Measurements from ENCODE around the gene SCARF2. TPM values are rescaled to one million over a fixed set of nuclear protein-coding genes. Genes with fewer than 3 reads are reported as not detected.

Gene SCARF2
- total RNA-seq, 4 donors from 2014 or later: 28.4 to 72.0 (median 53.1) TPM

DNA sequence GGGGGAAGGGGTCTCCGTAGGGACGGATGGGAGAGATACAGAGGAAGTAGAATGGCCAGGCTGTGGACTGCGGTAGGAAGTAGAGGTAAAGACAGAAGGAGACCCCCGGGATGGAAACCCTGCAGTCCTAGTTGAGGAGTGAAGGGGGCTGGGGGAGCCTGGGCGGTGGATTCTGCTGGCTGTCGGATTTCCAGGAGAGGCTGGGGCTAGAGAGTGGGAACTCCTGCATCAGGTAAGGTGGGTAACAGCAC lies 727 bp upstream of the SCARF2 start:
- peaks cover 0 to 85% (median 24%) of the 10 kb centered on the region in 4 donors for H3K4me1 ChIP-seq
- H3K27ac ChIP-seq: peak overlapping the region; percentile 74 to 98 (median 86)
- peak overlapping the region; percentile 48 to 86 (median 64) for H3K4me3 ChIP-seq
- TF ChIP-seq POLR2A (IDR thresholded peaks at IDR 0.05): no peak
- TF ChIP-seq EP300 (IDR thresholded peaks at IDR 0.05): no peak
- TF ChIP-seq, protein P1, sequence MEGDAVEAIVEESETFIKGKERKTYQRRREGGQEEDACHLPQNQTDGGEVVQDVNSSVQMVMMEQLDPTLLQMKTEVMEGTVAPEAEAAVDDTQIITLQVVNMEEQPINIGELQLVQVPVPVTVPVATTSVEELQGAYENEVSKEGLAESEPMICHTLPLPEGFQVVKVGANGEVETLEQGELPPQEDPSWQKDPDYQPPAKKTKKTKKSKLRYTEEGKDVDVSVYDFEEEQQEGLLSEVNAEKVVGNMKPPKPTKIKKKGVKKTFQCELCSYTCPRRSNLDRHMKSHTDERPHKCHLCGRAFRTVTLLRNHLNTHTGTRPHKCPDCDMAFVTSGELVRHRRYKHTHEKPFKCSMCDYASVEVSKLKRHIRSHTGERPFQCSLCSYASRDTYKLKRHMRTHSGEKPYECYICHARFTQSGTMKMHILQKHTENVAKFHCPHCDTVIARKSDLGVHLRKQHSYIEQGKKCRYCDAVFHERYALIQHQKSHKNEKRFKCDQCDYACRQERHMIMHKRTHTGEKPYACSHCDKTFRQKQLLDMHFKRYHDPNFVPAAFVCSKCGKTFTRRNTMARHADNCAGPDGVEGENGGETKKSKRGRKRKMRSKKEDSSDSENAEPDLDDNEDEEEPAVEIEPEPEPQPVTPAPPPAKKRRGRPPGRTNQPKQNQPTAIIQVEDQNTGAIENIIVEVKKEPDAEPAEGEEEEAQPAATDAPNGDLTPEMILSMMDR (IDR thresholded peaks at IDR 0.05): no peak
- DNase-seq (ENCODE audit: low spot score in 2 of 2): no peak
- 15 to 27% methylated on average over 6 of the region's 6 CpGs for WGBS, 2 donors
- H3K27me3 ChIP-seq: no peaks in the 10 kb centered on the region
- peaks cover 0 to 20% (median 0%) of the 10 kb centered on the region in 3 donors for H3K36me3 ChIP-seq
- H3K9me3 ChIP-seq: no peaks in the 10 kb centered on the region

DNA sequence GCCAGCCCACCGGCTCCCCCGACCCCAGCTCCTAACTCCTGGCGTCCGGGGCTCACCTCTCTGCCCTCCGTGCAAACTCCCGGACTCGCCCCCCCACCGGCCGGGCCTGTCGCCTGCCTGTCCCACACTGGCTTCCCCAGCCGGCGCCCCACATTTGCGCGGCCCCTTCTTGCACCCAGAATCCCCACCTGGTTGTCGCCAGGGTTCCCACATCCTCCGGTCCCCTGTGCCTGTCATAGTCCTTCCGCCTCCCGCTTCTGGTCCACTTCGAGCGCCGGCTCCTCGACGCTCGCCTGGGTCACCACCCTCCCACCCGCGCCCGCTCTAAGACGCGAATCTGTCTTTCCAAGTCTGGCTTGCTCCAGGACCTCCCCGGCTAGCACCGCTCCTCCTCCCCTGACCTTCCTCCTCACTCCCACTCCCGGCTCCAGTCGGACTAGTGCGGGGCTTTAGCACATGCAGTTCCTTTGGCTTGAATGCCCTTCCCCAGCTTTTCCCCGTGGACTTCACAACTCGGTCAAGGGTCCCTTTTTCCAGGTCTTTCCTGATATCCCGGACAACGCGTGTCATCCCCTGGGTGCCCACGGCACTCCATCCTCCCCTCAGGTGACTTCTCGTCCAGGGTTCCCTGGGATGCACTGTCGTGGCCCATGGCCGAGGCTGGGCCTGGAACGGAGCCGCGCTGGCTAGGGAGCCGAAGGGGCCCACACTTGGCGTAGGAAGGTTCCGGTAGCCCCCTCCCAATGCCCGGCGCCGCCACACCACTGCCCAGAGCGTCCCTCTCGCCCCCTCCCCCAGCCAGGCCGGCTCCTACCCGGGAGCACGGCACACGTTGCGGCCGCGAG lies 635 bp downstream of the SCARF2 start:
- DNase-seq (ENCODE audit: low spot score in 2 of 2): no peak
- Histone ChIP-seq H3K9me3 (no peaks in the 10 kb centered on the region), H3K4me3 (peak overlapping the region; percentile 48 to 87 (median 71)), H3K4me1 (peaks cover 0 to 85% (median 22%) of the 10 kb centered on the region in 4 donors), H3K36me3 (peaks cover 0 to 7% (median 0%) of the 10 kb centered on the region in 3 donors), H3K27me3 (no peaks in the 10 kb centered on the region), H3K27ac (peak overlapping the region; percentile 23 to 94 (median 82))
- 1 to 2% methylated on average over 40 to 61 of the region's 61 CpGs for WGBS, 2 donors
- TF ChIP-seq, protein P1 (IDR thresholded peaks at IDR 0.05): no peak
- TF ChIP-seq EP300 (IDR thresholded peaks at IDR 0.05): no peak
- no peak for TF ChIP-seq POLR2A (IDR thresholded peaks at IDR 0.05)

DNA sequence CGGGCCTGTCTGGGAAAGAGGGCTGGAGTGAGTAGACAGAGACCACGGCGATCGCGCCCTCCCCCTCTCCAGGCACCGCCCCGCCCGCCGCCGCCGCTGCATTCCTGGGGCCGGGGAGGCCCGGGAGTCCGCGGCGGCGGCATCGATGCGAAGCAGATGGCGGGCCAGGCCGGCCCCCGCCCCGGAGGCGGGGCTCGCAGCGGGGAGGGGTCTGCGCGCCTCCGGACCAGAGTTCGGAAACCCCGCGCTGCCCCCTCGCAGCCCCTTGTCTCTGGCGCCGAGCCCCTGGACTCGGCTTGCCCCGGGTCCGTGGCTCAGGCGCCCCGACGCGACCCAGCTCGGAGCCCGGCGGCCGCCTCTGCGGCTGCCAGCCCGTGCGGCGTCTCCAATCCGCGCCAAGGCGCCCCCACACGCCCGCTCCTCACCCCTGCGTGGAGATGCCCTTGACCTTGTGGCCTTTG lies 1.3 kb downstream of the SCARF2 start:
- peaks cover 0 to 85% (median 20%) of the 10 kb centered on the region in 4 donors for H3K4me1 ChIP-seq
- no peaks in the 10 kb centered on the region for H3K9me3 ChIP-seq
- H3K36me3 ChIP-seq: peaks cover 0 to under 1% (median 0%) of the 10 kb centered on the region in 3 donors
- WGBS, 2 donors: 0 to 1% methylated on average over 11 to 19 of the region's 56 CpGs
- no peaks in the 10 kb centered on the region for H3K27me3 ChIP-seq
- H3K27ac ChIP-seq: peak overlapping the region in 3 of 4 donors; percentile 77 to 94 (median 88)
- no peak for DNase-seq (ENCODE audit: low spot score in 2 of 2)
- H3K4me3 ChIP-seq: peak overlapping the region; percentile 48 to 87 (median 71)
- TF ChIP-seq EP300 (IDR thresholded peaks at IDR 0.05) (no peak), POLR2A (IDR thresholded peaks at IDR 0.05) (no peak)
- TF ChIP-seq, protein P1 (IDR thresholded peaks at IDR 0.05): no peak

DNA sequence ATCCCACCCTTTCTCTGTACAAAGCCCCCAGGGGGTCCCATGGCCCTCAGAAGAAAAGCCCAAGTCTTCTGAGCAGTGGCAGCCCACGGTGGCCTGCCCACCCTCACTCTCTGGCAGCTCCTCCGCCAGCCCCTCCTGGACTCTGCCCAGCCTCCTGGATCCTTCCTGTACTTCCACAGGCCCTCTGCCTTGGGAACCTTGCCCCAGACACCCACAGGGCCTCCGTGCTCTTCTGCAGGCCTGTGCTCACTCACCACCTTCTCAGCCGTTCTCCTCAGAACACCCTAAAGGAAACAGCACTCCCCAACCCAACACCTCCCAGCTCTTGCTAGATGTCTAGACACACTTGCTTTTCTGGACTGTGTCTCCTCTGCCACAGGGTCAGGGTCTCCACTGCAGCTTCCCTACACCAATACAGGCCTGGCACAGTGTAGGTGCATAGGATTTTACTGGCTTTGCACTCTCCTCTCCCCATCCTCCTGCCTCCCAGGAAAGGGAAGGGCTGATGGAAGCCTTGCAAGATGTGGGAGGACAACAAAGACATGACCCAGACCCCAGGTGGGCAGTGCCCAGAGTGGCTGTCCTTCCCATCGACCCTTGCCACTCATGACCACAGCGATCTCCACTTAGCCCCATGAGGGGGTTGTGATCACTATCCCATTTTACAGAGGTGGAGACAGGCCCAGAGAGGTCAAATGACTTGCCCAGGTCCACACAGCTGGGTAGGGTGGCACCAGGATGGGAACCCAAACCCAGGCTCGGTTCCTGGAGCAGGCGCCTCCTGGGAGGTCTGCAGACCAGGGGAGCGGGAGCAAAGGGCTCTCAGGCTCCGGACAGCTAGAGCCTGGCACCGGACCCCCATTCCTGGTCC lies 2.0 kb downstream of the SCARF2 start:
- WGBS, 2 donors: 42 to 45% methylated on average over 8 to 11 of the region's 11 CpGs
- TF ChIP-seq, protein P1 (IDR thresholded peaks at IDR 0.05): no peak
- TF ChIP-seq EP300 (IDR thresholded peaks at IDR 0.05): no peak
- no peak for TF ChIP-seq POLR2A (IDR thresholded peaks at IDR 0.05)
- no peaks in the 10 kb centered on the region for H3K27me3 ChIP-seq
- H3K9me3 ChIP-seq: no peaks in the 10 kb centered on the region
- DNase-seq (ENCODE audit: low spot score in 2 of 2): no peak
- H3K4me1 ChIP-seq: peaks cover 0 to 86% (median 23%) of the 10 kb centered on the region in 4 donors
- H3K4me3 ChIP-seq: peak overlapping the region; percentile 48 to 87 (median 71)
- H3K27ac ChIP-seq: peak overlapping the region in 3 of 4 donors; percentile 77 to 94 (median 88)
- no peaks in the 10 kb centered on the region for H3K36me3 ChIP-seq

Data from tibial nerve (tissue), 4 donors.